Smooth muscle cell (in vitro differentiated cells): ENCODE results near the gene MGMT. TPM values are rescaled to one million over a fixed set of nuclear protein-coding genes. Genes with fewer than 3 reads are reported as not detected.

ENCODE experiments used
- DNase-seq: peaks from one replicate; lab custom pipeline; 2025; ENCODE audit not compliant: unreplicated experiment; lab: John Stamatoyannopoulos, UW
- H2AFZ ChIP-seq: fragments of 200-600 bp; sonication (generic); 2 replicates; pipeline ENCODE4 v1.6.0; 2016; ENCODE audit warnings: antibody characterized with exemption, low read depth, mild to moderate bottlenecking
- H3F3A ChIP-seq: fragments of 200-600 bp; sonication (generic); 2 replicates; pipeline ENCODE4 v1.6.0; 2017; ENCODE audit warnings: antibody characterized with exemption, low read depth
- H3K27ac ChIP-seq: fragments of 200-600 bp; sonication (generic); 2 replicates; pipeline ENCODE4 v1.5.1; 2016; ENCODE audit warnings: low read depth, mild to moderate bottlenecking
- H3K27me3 ChIP-seq: fragments of 200-600 bp; sonication (generic); 2 replicates; pipeline ENCODE4 v1.6.1; 2016; ENCODE audit warnings: low read depth, mild to moderate bottlenecking
- H3K36me3 ChIP-seq: fragments of 200-600 bp; sonication (generic); 2 replicates; pipeline ENCODE4 v1.5.1; 2016; ENCODE audit warnings: low read depth
- H3K4me1 ChIP-seq: fragments of 200-600 bp; sonication (generic); 2 replicates; pipeline ENCODE4 v1.5.1; 2016; ENCODE audit warnings: low read depth
- H3K4me2 ChIP-seq: fragments of 200-600 bp; sonication (generic); 2 replicates; pipeline ENCODE4 v1.6.0; 2016; ENCODE audit warnings: mild to moderate bottlenecking
- H3K4me3 ChIP-seq: fragments of 200-600 bp; sonication (generic); 2 replicates; pipeline ENCODE4 v1.5.1; 2016; ENCODE audit warnings: mild to moderate bottlenecking
- H3K79me2 ChIP-seq: fragments of 200-600 bp; sonication (generic); 2 replicates; pipeline ENCODE4 v1.6.0; 2016; ENCODE audit warnings: low read depth, mild to moderate bottlenecking
- H3K9ac ChIP-seq: fragments of 200-600 bp; sonication (generic); 2 replicates; pipeline ENCODE4 v1.6.0; 2016; ENCODE audit warnings: low read depth
- H3K9me3 ChIP-seq: fragments of 200-600 bp; sonication (generic); replicated peaks from 2 replicates; pipeline ENCODE4 v1.5.1; 2016; ENCODE audit warnings: low read depth
- H4K20me1 ChIP-seq: fragments of 200-600 bp; sonication (generic); 2 replicates; pipeline ENCODE4 v1.6.0; 2016; ENCODE audit warnings: low read depth
- WGBS: methylation state at CpG from one replicate; pipeline ENCODE4 v1.1.7; 2016; ENCODE audit warnings: low lambda C conversion rate; 5-methylcytosine and 5-hydroxymethylcytosine counted together
- polyA plus RNA-seq: library from polyadenylated mRNA; unstranded; fragments of >200 nt; fragmentation: Nextera tagmentation; extraction: Ambion mirVana; gene quantifications from 2 replicates; pipeline ENCODE4 v1.2.1, GENCODE V29; 2016
- total RNA-seq: library from RNA; depleted of rRNA; stranded (reverse); fragments of >200 nt; gene quantifications from 2 replicates; pipeline ENCODE4 v1.2.3, GENCODE V29; 2014
- TF ChIP-seq, protein P1 (sequence below): fragments of 200-600 bp; sonication (generic); IDR thresholded peaks from 2 replicates; pipeline ENCODE4 v1.5.1; 2017; ENCODE audit warnings: borderline replicate concordance, mild to moderate bottlenecking, antibody characterized with exemption; ENCODE audit not compliant: insufficient read depth, poor library complexity, severe bottlenecking

The MGMT gene
- total and polyA plus RNA-seq, 2 experiments from 2014 or later, result 21.0 to 33.0 TPM

DNA sequence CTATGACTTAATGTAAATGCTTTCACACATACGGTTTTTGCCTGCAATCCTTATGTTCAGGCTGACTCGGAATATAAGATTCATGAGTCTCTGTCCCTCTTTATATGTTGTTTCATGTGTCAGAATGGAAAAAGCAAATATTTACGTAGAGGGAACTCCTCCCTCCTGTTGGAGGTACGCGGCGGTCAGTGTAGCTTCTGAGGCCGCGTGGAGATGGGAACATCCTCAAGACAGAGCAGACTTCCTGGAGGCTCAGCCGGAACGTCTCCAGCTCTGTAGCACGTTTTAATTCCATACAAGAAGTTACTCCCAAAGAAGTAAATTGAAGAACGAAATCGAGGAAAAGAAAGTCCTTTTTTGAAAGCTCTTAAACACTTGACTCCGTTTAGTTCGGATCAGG is 248.8 kb downstream of the MGMT start:
- TF ChIP-seq, protein P1, sequence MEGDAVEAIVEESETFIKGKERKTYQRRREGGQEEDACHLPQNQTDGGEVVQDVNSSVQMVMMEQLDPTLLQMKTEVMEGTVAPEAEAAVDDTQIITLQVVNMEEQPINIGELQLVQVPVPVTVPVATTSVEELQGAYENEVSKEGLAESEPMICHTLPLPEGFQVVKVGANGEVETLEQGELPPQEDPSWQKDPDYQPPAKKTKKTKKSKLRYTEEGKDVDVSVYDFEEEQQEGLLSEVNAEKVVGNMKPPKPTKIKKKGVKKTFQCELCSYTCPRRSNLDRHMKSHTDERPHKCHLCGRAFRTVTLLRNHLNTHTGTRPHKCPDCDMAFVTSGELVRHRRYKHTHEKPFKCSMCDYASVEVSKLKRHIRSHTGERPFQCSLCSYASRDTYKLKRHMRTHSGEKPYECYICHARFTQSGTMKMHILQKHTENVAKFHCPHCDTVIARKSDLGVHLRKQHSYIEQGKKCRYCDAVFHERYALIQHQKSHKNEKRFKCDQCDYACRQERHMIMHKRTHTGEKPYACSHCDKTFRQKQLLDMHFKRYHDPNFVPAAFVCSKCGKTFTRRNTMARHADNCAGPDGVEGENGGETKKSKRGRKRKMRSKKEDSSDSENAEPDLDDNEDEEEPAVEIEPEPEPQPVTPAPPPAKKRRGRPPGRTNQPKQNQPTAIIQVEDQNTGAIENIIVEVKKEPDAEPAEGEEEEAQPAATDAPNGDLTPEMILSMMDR, result no peak
- no peak for DNase-seq
- H2AFZ ChIP-seq, result no peak overlapping the region
- H3K36me3 ChIP-seq, result no peaks in the 10 kb centered on the region
- no peaks in the 10 kb centered on the region for H3K79me2 ChIP-seq
- no peak overlapping the region for H3K9ac ChIP-seq
- peaks cover 9% of the 10 kb centered on the region for H3K4me1 ChIP-seq
- H3K9me3 ChIP-seq, result peaks cover under 1% of the 10 kb centered on the region
- no peak overlapping the region for H3K27ac ChIP-seq
- H3F3A ChIP-seq, result no peaks in the 10 kb centered on the region
- no peak overlapping the region for H3K4me2 ChIP-seq
- H3K27me3 ChIP-seq, result no peaks in the 10 kb centered on the region
- no peak overlapping the region for H3K4me3 ChIP-seq
- 95% methylated on average over 15 of the region's 15 CpGs for WGBS
- no peaks in the 10 kb centered on the region for H4K20me1 ChIP-seq

DNA sequence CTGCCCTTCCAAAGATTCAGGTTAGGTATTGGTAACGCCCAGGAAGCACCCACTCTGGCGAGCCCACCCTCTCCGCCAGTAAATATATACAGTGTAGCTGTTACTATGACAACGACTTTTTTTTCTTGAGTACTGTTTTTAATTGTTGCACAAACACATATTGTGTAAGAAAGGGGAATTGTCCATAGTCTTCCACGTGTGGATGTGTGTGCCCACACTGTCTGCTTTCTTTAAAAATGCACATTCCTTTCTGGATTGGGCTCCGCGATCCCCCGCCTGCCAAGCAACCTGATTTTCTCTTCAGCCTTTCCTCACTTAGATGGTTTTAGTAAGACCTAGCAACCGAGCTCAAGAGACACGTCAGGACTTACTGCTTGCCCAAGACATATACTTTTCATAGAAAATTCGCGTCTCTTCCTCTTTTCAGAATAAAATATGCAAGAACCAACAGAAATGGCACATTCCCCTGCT is 249.2 kb downstream of the MGMT start:
- Histone ChIP-seq H3K4me1 (peaks cover 4% of the 10 kb centered on the region), H3K9ac (no peak overlapping the region), H3K27me3 (no peaks in the 10 kb centered on the region), H3K4me3 (no peak overlapping the region), H4K20me1 (no peaks in the 10 kb centered on the region), H3K27ac (no peak overlapping the region), H3K79me2 (no peaks in the 10 kb centered on the region), H2AFZ (no peak overlapping the region), H3F3A (no peaks in the 10 kb centered on the region), H3K36me3 (no peaks in the 10 kb centered on the region), H3K4me2 (no peak overlapping the region), H3K9me3 (peaks cover 5% of the 10 kb centered on the region)
- 88% methylated on average over 12 of the region's 12 CpGs for WGBS
- no peak for DNase-seq
- TF ChIP-seq, protein P1, result no peak

DNA sequence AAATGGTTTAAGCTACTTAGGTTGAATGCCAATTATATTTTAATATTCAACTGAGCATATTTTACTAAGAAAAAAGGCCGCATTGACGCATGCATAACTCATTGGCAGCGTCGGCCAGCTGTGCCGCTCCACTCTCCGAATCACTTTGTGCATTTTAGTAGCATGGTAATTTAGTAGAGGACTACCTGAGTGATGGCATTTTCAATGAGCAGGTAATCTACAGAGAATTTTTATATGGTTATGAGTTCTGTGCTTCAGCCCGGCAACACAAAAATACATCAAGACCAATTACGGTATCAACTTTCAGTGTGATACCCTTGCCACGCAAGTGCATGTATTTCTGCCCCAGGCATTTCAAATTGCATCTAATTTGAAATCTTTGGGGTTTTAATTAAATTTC is 249.8 kb downstream of the MGMT start:
- H3K4me1 ChIP-seq, result no peaks in the 10 kb centered on the region

More for the DNA sequence above, 249.8 kb downstream of the MGMT start:
- H3K27me3 ChIP-seq, result no peaks in the 10 kb centered on the region
- H2AFZ ChIP-seq, result no peak overlapping the region
- H3K36me3 ChIP-seq, result no peaks in the 10 kb centered on the region
- H3K79me2 ChIP-seq, result no peaks in the 10 kb centered on the region
- H3K9ac ChIP-seq, result no peak overlapping the region
- no peak overlapping the region for H3K4me2 ChIP-seq
- H3K27ac ChIP-seq, result no peak overlapping the region
- peaks cover 5% of the 10 kb centered on the region for H3K9me3 ChIP-seq
- TF ChIP-seq, protein P1, result no peak
- no peak overlapping the region for H3K4me3 ChIP-seq
- 98% methylated on average over 9 of the region's 9 CpGs for WGBS
- no peaks in the 10 kb centered on the region for H3F3A ChIP-seq
- DNase-seq, result no peak
- no peaks in the 10 kb centered on the region for H4K20me1 ChIP-seq
